Tibial artery (tissue), 4 donors: ENCODE data around the gene SYT15.
"Not testable (repeated sequence)": the region's sequence is repeated elsewhere in the genome, so short reads cannot be mapped to it uniquely, and the experiment has no call there.

Experiments
- DNase-seq, 2 donors: peaks; one replicate each; pipeline ENCODE4 v3.0.0-alpha.2; 2019
- H3K27ac ChIP-seq, 2 donors: fragments of 200-600 bp; sonication (generic) in 1 of 2; 1 replicate in 1 of 2; 2 replicates in 1 of 2; pipeline ENCODE4 v1.5.1; 2018 to 2019; ENCODE audit warnings: mild to moderate bottlenecking in 1 of 2
- H3K27me3 ChIP-seq, 2 donors: fragments of 200-600 bp; sonication (generic) in 1 of 2; one replicate each; pipeline versions ENCODE4 v1.5.1 to v1.6.0; 2016 to 2019
- H3K36me3 ChIP-seq, 3 donors: fragments of 200-600 bp; sonication (generic) in 2 of 3; one replicate each; pipeline ENCODE4 v1.5.1; 2016 to 2019; ENCODE audit warnings: mild to moderate bottlenecking in 2 of 3
- H3K4me1 ChIP-seq, 4 donors: fragments of 200-600 bp; sonication (generic) in 2 of 4; 1 replicate in 3 of 4; 2 replicates in 1 of 4; pipeline ENCODE4 v1.5.1; 2016 to 2019
- H3K4me3 ChIP-seq, 2 donors: fragments of 200-600 bp; sonication (generic) in 1 of 2; 1 replicate in 1 of 2; 2 replicates in 1 of 2; pipeline ENCODE4 v1.5.1; 2018 to 2019; ENCODE audit warnings: mild to moderate bottlenecking in 2 of 2
- H3K9me3 ChIP-seq, 3 donors: fragments of 200-600 bp; sonication (generic) in 1 of 3; one replicate each; pipeline ENCODE4 v1.5.1; 2016 to 2019
- CTCF ChIP-seq, 2 experiments: fragments of 200-600 bp in 1 of 2; fragments of 450-650 bp in 1 of 2; IDR thresholded peaks; one replicate each; pipeline ENCODE4 v1.5.1; 2017 to 2019; ENCODE audit warnings: antibody characterized with exemption in 2 of 2, mild to moderate bottlenecking in 1 of 2, moderate library complexity in 1 of 2
- intact Hi-C: fragments of 100-400 bp; cut with DNase I; formaldehyde crosslinking; loops from one replicate; pipeline ENCODE4 v1.15.0; 2023; ENCODE audit warnings: low total_unique reads

SYT15 gene

DNA sequence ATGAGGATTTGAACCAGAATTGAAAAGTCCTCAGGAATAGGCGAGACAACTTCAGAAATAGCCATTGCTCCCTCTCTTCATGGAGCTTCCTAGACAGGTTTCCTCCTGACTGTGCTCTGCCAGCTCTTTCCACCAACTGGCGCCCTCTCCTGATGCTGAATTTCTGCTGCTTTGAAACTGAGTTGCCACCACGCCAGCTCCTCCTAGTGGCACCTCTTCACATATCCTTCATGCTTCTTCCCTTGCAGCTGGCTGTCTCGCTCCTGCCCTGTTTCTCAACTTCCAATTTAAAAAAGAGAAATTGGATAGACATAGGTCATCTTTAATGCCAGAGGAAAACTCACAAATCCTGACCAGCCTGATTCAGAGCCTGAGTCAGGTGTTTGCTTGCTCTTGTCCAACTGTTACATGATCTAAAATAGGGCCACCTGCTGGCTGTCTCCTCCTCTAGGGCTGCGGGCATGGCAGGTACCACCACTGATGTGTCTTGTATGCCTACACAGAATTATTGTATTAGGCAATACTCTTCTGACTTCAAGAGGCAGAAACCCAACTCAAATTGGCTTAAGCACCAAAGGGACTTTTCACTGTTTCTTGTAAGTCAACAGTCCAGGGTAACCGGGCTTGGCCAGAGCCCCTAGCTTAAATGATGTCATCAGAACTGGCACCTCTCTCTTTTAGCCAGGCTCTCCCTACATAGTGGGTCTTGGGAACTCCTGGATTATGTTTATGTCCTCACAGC lies 13.2 kb upstream of the SYT15 start:
- peak; percentile 63 to 81 for DNase-seq
- H3K27me3 ChIP-seq, H3K4me3 ChIP-seq, H3K9me3 ChIP-seq, H3K36me3 ChIP-seq, intact Hi-C loops, H3K27ac ChIP-seq, H3K4me1 ChIP-seq: not testable (repeated sequence)
- peak; percentile 54 to 63 for TF ChIP-seq CTCF (IDR thresholded peaks at IDR 0.05)

DNA sequence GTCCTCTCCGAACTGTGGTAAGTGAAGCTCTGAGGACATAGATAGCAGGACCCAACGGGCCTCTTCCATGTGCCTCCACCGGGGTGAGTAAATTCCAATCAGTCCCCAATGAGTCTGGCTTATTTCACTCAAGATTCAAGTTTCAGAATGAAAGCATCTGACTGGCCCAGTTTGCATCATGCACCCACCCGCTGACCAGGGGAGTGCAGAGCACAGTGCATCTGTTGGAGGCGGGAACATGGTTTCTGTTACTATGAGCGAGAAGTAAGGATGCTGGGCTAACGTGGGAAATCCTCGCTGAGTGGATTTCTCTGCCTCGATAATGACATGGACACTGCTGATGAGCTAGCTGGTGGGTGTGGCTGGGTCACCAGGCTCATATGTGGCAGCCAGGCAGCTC lies 11.8 kb upstream of the SYT15 start:
- H3K9me3 ChIP-seq, H3K4me3 ChIP-seq, H3K4me1 ChIP-seq, H3K36me3 ChIP-seq, intact Hi-C loops, DNase-seq, H3K27ac ChIP-seq, H3K27me3 ChIP-seq: not testable (repeated sequence)

GRCh38 chr10:46570655-46571054 lies 8.3 kb upstream of the SYT15 start:
- H3K27me3 ChIP-seq, H3K9me3 ChIP-seq, H3K4me1 ChIP-seq, DNase-seq, intact Hi-C loops, H3K4me3 ChIP-seq, H3K27ac ChIP-seq, H3K36me3 ChIP-seq: not testable (repeated sequence)

DNA sequence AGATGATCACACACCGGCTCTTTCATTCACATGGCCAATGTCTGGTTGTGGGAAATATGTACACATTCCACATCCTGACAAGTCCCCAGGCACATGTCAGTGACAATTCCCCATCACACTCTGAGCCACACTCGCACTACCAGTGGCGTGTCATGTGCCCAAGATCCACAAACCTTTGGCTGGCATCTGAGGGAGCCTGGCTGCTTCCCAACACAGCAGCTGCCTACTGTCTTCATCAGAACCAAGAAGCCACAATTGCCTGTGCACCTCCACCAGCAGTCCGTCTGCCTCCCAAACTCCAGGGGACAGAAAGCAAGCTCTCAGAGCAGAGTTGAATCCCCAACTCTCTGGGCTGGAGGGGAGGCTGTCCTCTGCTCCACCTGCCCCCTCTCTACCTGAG lies 6.2 kb upstream of the SYT15 start:
- DNase-seq, result peak in 1 of 2 donors; percentile 65

GRCh38 chr10:46573314-46573713 lies 5.6 kb upstream of the SYT15 start:
- H3K9me3 ChIP-seq, H3K4me1 ChIP-seq, DNase-seq, H3K4me3 ChIP-seq, H3K27me3 ChIP-seq, H3K27ac ChIP-seq, H3K36me3 ChIP-seq, intact Hi-C loops: not testable (repeated sequence)

More for the DNA sequence above, 6.2 kb upstream of the SYT15 start:
- H3K4me1 ChIP-seq, H3K27ac ChIP-seq, intact Hi-C loops, H3K9me3 ChIP-seq, H3K36me3 ChIP-seq, H3K27me3 ChIP-seq, H3K4me3 ChIP-seq: not testable (repeated sequence)

- H3K4me1 ChIP-seq, H3K27me3 ChIP-seq, DNase-seq, intact Hi-C loops, H3K9me3 ChIP-seq, H3K4me3 ChIP-seq, H3K27ac ChIP-seq, H3K36me3 ChIP-seq: not testable (repeated sequence)
Measured at GRCh38 chr10:46573884-46574283, 5.0 kb upstream of the SYT15 start.

GRCh38 chr10:46577624-46578473 lies 1.1 kb upstream of the SYT15 start:
- intact Hi-C loops, H3K27me3 ChIP-seq, H3K9me3 ChIP-seq, DNase-seq, H3K4me1 ChIP-seq, H3K36me3 ChIP-seq, H3K27ac ChIP-seq: not testable (repeated sequence)
- H3K4me3 ChIP-seq, result peak overlapping the region; percentile 27 to 31

DNA sequence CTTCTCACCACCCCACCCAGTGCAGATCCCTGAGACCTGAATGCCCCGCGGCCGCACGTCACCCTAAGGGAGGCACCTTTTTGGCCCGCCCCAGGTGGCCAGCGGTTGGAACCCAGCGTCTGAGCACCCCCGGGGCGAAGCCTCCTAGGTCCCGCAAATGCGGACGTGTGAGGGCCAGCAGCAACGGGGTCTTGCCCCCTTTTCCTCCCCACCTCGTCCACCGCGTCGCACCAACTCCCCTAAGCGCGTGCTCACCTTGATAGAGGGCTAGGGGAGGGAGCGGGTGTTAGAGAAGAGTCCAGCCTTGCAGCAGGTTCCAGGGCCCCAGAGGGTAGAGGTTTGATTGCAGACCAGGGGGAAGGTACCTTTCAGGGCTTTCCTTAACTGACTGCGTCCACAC lies 450 bp downstream of the SYT15 start:
- H3K9me3 ChIP-seq, intact Hi-C loops, H3K27ac ChIP-seq, H3K36me3 ChIP-seq, H3K4me3 ChIP-seq, DNase-seq, H3K4me1 ChIP-seq, H3K27me3 ChIP-seq: not testable (repeated sequence)

DNA sequence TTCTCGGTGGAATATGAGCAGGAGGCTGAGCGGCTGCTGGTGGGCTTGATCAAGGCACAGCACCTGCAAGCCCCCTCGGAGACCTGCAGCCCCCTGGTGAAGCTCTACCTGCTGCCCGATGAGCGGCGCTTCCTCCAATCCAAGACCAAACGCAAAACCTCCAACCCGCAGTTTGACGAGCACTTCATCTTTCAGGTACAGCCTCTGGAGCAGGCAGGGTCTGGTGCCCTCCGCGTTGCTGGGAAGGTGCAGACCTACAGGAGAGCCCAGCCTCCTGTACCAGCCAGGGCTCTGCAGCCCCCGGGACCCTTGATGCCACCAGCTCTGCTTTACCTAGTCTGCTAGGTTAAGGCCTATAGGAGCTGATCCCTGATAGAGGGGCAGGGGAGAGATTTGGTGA lies 3.1 kb downstream of the SYT15 start:
- DNase-seq, H3K4me3 ChIP-seq, H3K9me3 ChIP-seq, H3K27ac ChIP-seq, intact Hi-C loops, H3K4me1 ChIP-seq, H3K27me3 ChIP-seq, H3K36me3 ChIP-seq: not testable (repeated sequence)

DNA sequence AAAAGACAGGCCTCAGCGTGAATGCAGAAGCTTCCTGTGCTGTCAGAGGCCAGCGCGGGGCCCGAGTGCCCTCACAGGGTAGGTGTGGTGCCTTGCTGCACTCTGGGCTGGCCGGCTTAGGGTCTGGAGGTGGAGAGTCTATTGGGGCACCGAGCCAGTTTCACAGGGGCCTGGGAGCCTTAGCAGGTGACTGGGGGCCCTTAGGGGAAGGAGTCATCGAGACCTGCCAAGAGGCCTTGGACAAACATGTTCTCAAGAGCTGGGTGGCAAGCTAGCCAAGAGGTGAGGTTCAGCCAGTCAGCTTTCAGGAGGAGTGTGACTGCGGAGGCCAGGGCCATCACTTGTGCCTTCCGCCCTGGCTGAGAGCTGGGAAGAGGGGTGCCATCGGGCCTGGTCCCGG lies 3.6 kb downstream of the SYT15 start:
- H3K4me3 ChIP-seq, H3K9me3 ChIP-seq, intact Hi-C loops, H3K27ac ChIP-seq, DNase-seq, H3K36me3 ChIP-seq, H3K27me3 ChIP-seq, H3K4me1 ChIP-seq: not testable (repeated sequence)

GRCh38 chr10:46584196-46584595 lies 5.3 kb downstream of the SYT15 start:
- H3K36me3 ChIP-seq, H3K27ac ChIP-seq, H3K4me3 ChIP-seq, DNase-seq, H3K9me3 ChIP-seq, H3K4me1 ChIP-seq, intact Hi-C loops, H3K27me3 ChIP-seq: not testable (repeated sequence)

DNA sequence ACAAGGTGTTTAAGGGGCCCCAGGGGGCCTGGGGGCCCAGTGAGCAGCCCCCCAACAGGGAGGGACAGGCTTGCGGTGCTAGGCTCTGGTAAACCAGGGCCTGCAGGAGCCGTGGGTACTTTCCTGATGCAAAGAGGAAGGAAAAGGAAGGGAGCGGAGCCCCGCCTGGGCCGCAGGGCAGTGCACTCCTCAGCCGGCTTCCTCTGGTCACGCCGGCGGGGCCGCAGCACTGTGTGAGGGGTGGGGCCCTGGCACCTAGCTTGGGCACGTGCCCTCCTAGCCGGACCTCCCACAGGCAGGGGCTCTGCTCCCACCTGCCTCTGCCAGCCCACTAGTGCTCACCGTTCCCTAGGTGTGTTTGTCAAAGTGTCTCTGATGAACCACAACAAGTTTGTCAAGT lies 6.3 kb downstream of the SYT15 start:
- H3K36me3 ChIP-seq, H3K4me3 ChIP-seq, intact Hi-C loops, DNase-seq, H3K27ac ChIP-seq, H3K4me1 ChIP-seq, H3K27me3 ChIP-seq, H3K9me3 ChIP-seq: not testable (repeated sequence)

DNA sequence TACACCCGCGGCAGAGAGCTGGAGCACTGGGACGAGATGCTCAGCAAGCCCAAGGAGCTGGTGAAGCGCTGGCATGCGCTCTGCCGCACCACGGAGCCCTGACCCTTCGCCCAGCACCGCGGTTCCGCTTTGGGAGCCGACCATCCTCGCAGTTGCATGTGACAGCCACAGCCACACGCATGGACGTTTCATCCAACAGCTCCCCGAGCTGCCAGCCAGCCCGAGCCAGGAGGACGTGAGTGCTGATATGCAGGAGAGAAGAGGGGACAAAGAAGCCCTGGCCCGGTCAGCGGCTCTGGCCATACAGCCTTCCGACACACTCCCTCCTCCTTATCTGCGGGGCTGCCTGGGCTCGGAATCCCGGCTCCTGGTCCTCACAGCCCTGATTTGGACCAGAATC lies 8.6 kb downstream of the SYT15 start:
- H3K4me3 ChIP-seq, H3K27ac ChIP-seq, H3K36me3 ChIP-seq, H3K9me3 ChIP-seq, DNase-seq, H3K4me1 ChIP-seq, H3K27me3 ChIP-seq, intact Hi-C loops: not testable (repeated sequence)
